H9 (cell line): ENCODE data around the gene HCN2. TPM values are rescaled to one million over a fixed set of nuclear protein-coding genes. Genes with fewer than 3 reads are reported as not detected.
A peak's percentile ranks its signal among the peaks of the same experiment; 100 is the strongest.

Source experiments
- DNase-seq: peaks from one replicate; pipeline ENCODE4 v3.0.0-alpha.2; 2017
- H2AFZ ChIP-seq: one replicate; pipeline ENCODE4 v1.6.1; 2013; ENCODE audit warnings: mild to moderate bottlenecking, low read length, control low read depth, moderate library complexity
- H2AK5ac ChIP-seq: 2 replicates; pipeline ENCODE4 v1.6.1; 2013; ENCODE audit warnings: low read length, control low read depth, mixed read lengths; ENCODE audit not compliant: insufficient read length
- H2BK120ac ChIP-seq: one replicate; pipeline ENCODE4 v1.6.1; 2013; ENCODE audit warnings: low read depth, mild to moderate bottlenecking, low read length, control low read depth, inconsistent platforms; ENCODE audit not compliant: poor library complexity, severe bottlenecking
- H2BK12ac ChIP-seq: 2 replicates; pipeline ENCODE4 v1.6.1; 2013; ENCODE audit warnings: low read length, control low read depth, mixed read lengths, low read depth; ENCODE audit not compliant: insufficient read length
- H2BK15ac ChIP-seq: 2 replicates; pipeline ENCODE4 v1.6.1; 2013; ENCODE audit warnings: low read depth, low read length, control low read depth
- H2BK20ac ChIP-seq: one replicate; pipeline ENCODE4 v1.6.1; 2013; ENCODE audit warnings: low read depth, mild to moderate bottlenecking, low read length, control low read depth, inconsistent platforms; ENCODE audit not compliant: poor library complexity, severe bottlenecking
- H2BK5ac ChIP-seq: 2 replicates; pipeline ENCODE4 v1.6.1; 2013; ENCODE audit warnings: low read length, control low read depth, mixed read lengths; ENCODE audit not compliant: insufficient read length
- H3K14ac ChIP-seq: 2 replicates; pipeline ENCODE4 v1.6.1; 2013; ENCODE audit warnings: low read length, control low read depth; ENCODE audit not compliant: insufficient read depth
- H3K18ac ChIP-seq: 2 replicates; pipeline ENCODE4 v1.6.1; 2013; ENCODE audit warnings: low read depth, mild to moderate bottlenecking, mixed read lengths, low read length, control low read depth; ENCODE audit not compliant: insufficient read length
- H3K23ac ChIP-seq: 2 replicates; pipeline ENCODE4 v1.6.1; 2013; ENCODE audit warnings: low read length, control low read depth, mixed read lengths, low read depth; ENCODE audit not compliant: insufficient read length
- H3K23me2 ChIP-seq: 2 replicates; pipeline ENCODE4 v1.6.1; 2013; ENCODE audit warnings: low read depth, mild to moderate bottlenecking, mixed read lengths, low read length, control low read depth; ENCODE audit not compliant: insufficient read length, poor library complexity, severe bottlenecking
- H3K27ac ChIP-seq: 2 replicates; pipeline ENCODE4 v1.5.1; 2013; ENCODE audit warnings: low read length, control low read depth, mixed read lengths, low read depth; ENCODE audit not compliant: insufficient read length
- H3K27me3 ChIP-seq: 2 replicates; pipeline ENCODE4 v1.6.1; 2013; ENCODE audit warnings: low read length, control low read depth, inconsistent platforms; ENCODE audit not compliant: insufficient read depth
- H3K4ac ChIP-seq: 2 replicates; pipeline ENCODE4 v1.6.1; 2013; ENCODE audit warnings: low read depth, mild to moderate bottlenecking, control low read depth, inconsistent platforms, low read length, moderate library complexity
- H3K4me1 ChIP-seq: 2 replicates; pipeline ENCODE4 v1.6.1; 2013; ENCODE audit warnings: low read length, control low read depth, inconsistent platforms; ENCODE audit not compliant: insufficient read depth
- H3K4me2 ChIP-seq: 2 replicates; pipeline ENCODE4 v1.6.1; 2013; ENCODE audit warnings: low read length, control low read depth, mixed read lengths; ENCODE audit not compliant: insufficient read length, insufficient read depth
- H3K56ac ChIP-seq: 2 replicates; pipeline ENCODE4 v1.6.1; 2013; ENCODE audit warnings: low read depth, mild to moderate bottlenecking, mixed read lengths, low read length, control low read depth; ENCODE audit not compliant: insufficient read length
- H3K79me1 ChIP-seq: 2 replicates; pipeline ENCODE4 v1.6.1; 2013; ENCODE audit warnings: low read depth, mild to moderate bottlenecking, moderate library complexity, low read length, control low read depth, inconsistent platforms; ENCODE audit not compliant: insufficient read depth, poor library complexity, severe bottlenecking
- H3K79me2 ChIP-seq: 2 replicates; pipeline ENCODE4 v1.6.1; 2013; ENCODE audit warnings: low read length, control low read depth, inconsistent platforms; ENCODE audit not compliant: insufficient read depth
- H3K9ac ChIP-seq: 2 replicates; pipeline ENCODE4 v1.6.1; 2013; ENCODE audit warnings: low read length, control low read depth, mixed read lengths; ENCODE audit not compliant: insufficient read length; ENCODE audit errors: extremely low read depth
- H3K9me3 ChIP-seq: one replicate; pipeline ENCODE4 v1.6.1; 2013; ENCODE audit warnings: low read depth, low read length, inconsistent platforms; ENCODE audit not compliant: control insufficient read depth
- H3T11ph ChIP-seq: one replicate; pipeline ENCODE4 v1.6.1; 2013; ENCODE audit warnings: mild to moderate bottlenecking, low read length, control low read depth, inconsistent platforms
- H4K20me1 ChIP-seq: one replicate; pipeline ENCODE4 v1.6.1; 2013; ENCODE audit not compliant: control insufficient read depth, insufficient read length, insufficient read depth
- H4K5ac ChIP-seq: 2 replicates; pipeline ENCODE4 v1.6.1; 2013; ENCODE audit warnings: low read depth, mild to moderate bottlenecking, mixed read lengths, low read length, control low read depth; ENCODE audit not compliant: insufficient read length
- H4K8ac ChIP-seq: replicated peaks from 2 replicates; pipeline ENCODE4 v1.6.1; 2013; ENCODE audit warnings: low read length, control low read depth, mixed read lengths, low read depth; ENCODE audit not compliant: insufficient read length
- H4K91ac ChIP-seq: 2 replicates; pipeline ENCODE4 v1.6.1; 2013; ENCODE audit warnings: low read depth, mild to moderate bottlenecking, moderate library complexity, mixed read lengths, low read length, control low read depth; ENCODE audit not compliant: insufficient read length
- H3K27ac Mint-ChIP-seq, 3 experiments: 2 replicates in 2 of 3; 3 replicates in 1 of 3; pipeline ENCODE4 v1.8.0; 2020 to 2021; ENCODE audit warnings: mixed read lengths in 3 of 3, mild to moderate bottlenecking in 1 of 3, moderate library complexity in 1 of 3
- H3K27me3 Mint-ChIP-seq: 2 replicates; pipeline ENCODE4 v1.8.0; 2021; ENCODE audit warnings: low read depth, mild to moderate bottlenecking, moderate library complexity, mixed read lengths
- H3K36me3 Mint-ChIP-seq, 3 experiments: 2 replicates in 2 of 3; 3 replicates in 1 of 3; pipeline ENCODE4 v1.8.0; 2020 to 2021; ENCODE audit warnings: low read depth in 3 of 3, mixed read lengths in 3 of 3; ENCODE audit not compliant: insufficient read depth in 1 of 3
- H3K4me1 Mint-ChIP-seq, 2 experiments: 2 replicates each; pipeline ENCODE4 v1.8.0; 2020; ENCODE audit warnings: mixed read lengths in 2 of 2
- H3K4me3 Mint-ChIP-seq, 2 experiments: 2 replicates in 1 of 2; 3 replicates in 1 of 2; pipeline ENCODE4 v1.8.0; 2020 to 2021; ENCODE audit warnings: mild to moderate bottlenecking in 2 of 2, mixed read lengths in 2 of 2, moderate library complexity in 1 of 2
- H3K9me3 Mint-ChIP-seq, 2 experiments: 2 replicates in 1 of 2; 3 replicates in 1 of 2; pipeline ENCODE4 v1.8.0; 2020; ENCODE audit warnings: mild to moderate bottlenecking in 2 of 2, mixed read lengths in 2 of 2, moderate library complexity in 1 of 2
- CTCF ChIP-seq: fragments of 200-600 bp; sonication (generic); conservative IDR thresholded peaks from 3 replicates; pipeline ENCODE4 v1.8.0; 2021; ENCODE audit warnings: antibody characterized with exemption, mild to moderate bottlenecking
- WGBS: extraction: QIAGEN DNeasy Blood & Tissue Kit; methylation state at CpG from one replicate; pipeline ENCODE4 v1.1.7; 2013; ENCODE audit warnings: missing lambda C conversion rate, low lambda C conversion rate, mixed read lengths; ENCODE audit not compliant: insufficient read length; ENCODE audit errors: extremely low coverage; 5-methylcytosine and 5-hydroxymethylcytosine counted together
- total RNA-seq: library from RNA; stranded (reverse); gene quantifications from 2 replicates; pipeline ENCODE4 v1.2.1, GENCODE V29; 2021

The HCN2 gene
- total RNA-seq, 1 experiment from 2014 or later, result 3.7 TPM

- no peak overlapping the region for H3K18ac ChIP-seq
- H2AFZ ChIP-seq, result no peak overlapping the region
- peaks cover 3 to 4% of the 10 kb centered on the region in 2 experiments; a peak in 1 of 4 replicates for H3K4me1 Mint-ChIP-seq
- no peak overlapping the region for H3K9ac ChIP-seq
- no peaks in the 10 kb centered on the region for H3K23me2 ChIP-seq
- no peak overlapping the region for H4K8ac ChIP-seq
- DNase-seq, result no peak
- no peak for TF ChIP-seq CTCF
- no peak overlapping the region for H2BK120ac ChIP-seq
- H4K91ac ChIP-seq, result no peak overlapping the region
- H2BK15ac ChIP-seq, result no peak overlapping the region
- H2BK12ac ChIP-seq, result no peak overlapping the region
- H4K5ac ChIP-seq, result no peak overlapping the region
- no peaks in the 10 kb centered on the region for H3K79me1 ChIP-seq
- no CpG with 5 or more reads among the region's 36 CpGs for WGBS
- H3K56ac ChIP-seq, result no peak overlapping the region
- H3K14ac ChIP-seq, result no peak overlapping the region; the same call in 1 of the 2 replicates
- H3K36me3 Mint-ChIP-seq, result peaks cover 18 to 35% (median 28%) of the 10 kb centered on the region in 3 experiments
- H3K4ac ChIP-seq, result no peak overlapping the region
- no peak overlapping the region for H2BK5ac ChIP-seq
- H3T11ph ChIP-seq, result no peak overlapping the region
- no peaks in the 10 kb centered on the region for H3K9me3 Mint-ChIP-seq
- H3K4me1 ChIP-seq, result no peaks in the 10 kb centered on the region
- no peak overlapping the region for H3K23ac ChIP-seq
- H4K20me1 ChIP-seq, result no peaks in the 10 kb centered on the region
- no peaks in the 10 kb centered on the region for H3K79me2 ChIP-seq
- H3K27ac ChIP-seq, result no peak overlapping the region
- H3K27ac Mint-ChIP-seq, result peak overlapping the region; percentile 61 to 93 (median 90); a peak in 6 of 7 replicates
- H3K4me3 Mint-ChIP-seq, result no peak overlapping the region
- no peaks in the 10 kb centered on the region for H3K27me3 Mint-ChIP-seq
- no peaks in the 10 kb centered on the region for H3K27me3 ChIP-seq
- H2AK5ac ChIP-seq, result no peak overlapping the region
- no peak overlapping the region for H3K4me2 ChIP-seq
- no peaks in the 10 kb centered on the region for H3K9me3 ChIP-seq
- no peak overlapping the region for H2BK20ac ChIP-seq
Observed at GRCh38 chr19:610801-611480, 21.3 kb downstream of the HCN2 start.
